NCI-H2196 (cell line): ENCODE measurements around the gene PADI1.

Experiments
- DNase-seq: peaks from one replicate; lab custom pipeline; 2025; ENCODE audit not compliant: unreplicated experiment; lab: John Stamatoyannopoulos, UW

The PADI1 gene

DNA sequence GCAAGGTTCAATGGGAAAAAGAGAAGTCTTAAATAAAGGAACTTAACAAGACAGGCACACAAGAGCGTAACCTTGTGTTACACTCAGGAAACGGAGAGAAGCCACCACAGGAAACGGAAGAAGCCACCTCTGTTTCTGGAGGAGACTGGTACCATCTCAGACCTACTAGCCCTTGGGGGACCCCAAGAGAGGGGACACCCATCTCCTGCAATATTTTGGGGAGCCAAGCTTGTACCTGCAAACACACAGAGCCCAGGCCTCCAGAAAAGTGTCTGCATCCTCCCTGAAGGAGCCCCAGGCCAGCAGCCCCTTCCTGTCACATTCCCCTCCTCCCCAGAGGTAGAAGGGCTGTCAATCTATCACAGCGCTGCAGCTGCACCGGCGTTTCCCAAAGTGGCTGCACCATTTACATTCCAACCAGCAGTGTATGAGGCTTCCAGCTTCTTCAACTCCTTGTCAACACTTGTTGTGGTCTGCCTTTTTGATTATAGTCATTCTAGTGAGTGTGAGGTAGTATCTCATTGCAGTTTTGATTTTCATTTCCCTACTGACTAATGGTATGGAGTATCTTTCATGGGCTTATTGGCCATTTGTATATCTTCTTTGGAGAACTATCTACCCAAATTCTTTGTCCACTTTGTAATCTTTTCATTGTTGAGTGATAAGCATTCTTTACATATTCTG, 23.0 kb upstream of the PADI1 start:
- DNase-seq, result no peak

DNA sequence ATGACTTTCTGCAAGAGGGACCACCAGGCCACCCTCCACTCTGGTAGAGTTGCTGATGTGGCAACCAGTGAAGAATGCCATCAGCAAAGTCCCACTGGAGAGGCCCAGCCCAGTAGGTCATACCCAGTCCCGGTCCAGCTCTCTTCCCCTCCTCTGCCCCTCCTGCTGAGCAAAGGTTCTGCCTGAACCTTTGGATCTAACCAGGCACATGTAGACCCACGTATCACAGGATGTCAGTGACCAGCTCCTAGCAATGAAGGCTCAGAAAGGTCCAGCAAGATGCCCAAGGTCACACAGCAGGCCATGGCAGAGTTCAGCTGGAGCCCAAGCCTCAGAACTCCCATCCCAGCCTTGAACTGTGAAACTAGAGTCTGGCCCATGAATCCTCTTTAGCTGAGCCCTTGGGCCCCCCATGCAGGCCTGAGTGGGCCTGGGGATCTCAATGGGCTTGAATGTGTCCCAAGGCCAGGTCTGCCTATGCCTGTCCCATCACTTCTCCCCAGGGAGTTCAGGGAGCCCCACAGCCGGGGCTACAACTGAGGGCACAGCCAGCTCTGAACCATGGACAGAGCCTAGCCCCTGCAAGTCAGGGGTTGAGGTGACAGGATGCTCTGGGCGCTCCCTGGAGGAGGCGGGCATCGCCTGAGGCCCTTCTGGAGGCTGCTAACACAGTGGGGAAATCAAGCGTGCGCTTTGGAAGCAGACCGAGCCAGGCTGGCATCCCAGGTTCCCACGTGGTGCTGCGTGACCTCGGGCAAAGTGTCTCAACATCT, 21.4 kb upstream of the PADI1 start:
- no peak for DNase-seq

DNA sequence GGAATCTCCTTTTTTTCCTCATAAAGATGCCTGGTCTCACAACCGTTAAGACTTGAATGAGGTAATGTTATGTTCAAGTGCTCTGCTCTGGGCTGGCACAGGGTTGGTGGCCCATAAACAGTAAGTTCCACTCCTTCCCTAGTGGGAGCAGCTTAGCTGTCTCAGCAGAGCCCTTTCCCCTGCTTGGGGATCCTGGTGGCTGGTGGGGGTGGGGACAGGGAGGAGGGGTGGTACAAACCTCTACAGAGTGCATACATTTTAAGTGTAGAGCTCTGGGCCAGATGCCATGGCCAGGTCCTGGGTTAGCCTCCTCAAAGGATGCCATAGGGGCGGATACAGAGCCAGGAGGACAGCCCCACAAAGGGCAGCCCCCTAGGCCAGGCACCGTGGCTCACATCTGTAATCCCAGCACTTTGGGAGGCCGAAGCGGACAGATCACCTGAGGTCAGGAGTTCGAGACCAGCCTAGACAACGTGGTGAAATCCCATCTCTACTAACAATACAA, 20.7 kb upstream of the PADI1 start:
- DNase-seq, result no peak

DNA sequence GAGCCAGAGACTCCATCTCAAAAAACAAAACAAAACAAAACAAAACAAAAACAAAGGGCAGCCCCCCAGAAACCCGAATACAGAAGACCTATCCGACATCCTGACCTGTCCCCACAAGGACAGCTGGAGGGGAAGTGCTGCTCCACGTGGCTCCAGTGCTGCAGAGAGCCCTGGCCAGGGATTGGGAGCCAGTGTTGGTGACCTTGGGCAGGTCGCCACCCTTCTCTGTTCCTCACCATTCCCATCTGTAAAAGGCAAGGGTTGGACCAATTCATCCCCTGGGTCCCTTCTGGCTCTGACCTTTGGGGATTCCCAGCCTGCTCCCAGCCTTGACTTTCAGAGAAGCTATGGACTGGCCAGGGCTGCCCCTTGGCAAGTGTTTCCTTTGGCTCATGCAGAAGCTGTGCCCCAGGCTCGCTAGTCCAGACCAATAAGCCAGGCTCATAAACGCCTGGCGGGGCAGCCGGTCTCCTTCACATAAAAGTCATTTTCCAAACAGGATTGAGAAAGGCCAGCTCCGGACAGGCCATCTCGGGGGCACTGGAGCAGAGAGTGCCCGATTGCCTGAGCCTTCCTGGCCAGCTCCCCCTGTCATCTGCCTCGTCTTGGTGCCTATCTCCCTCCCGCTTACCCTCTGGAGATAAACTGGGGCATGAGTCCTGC, 20.0 kb upstream of the PADI1 start:
- no peak for DNase-seq

DNA sequence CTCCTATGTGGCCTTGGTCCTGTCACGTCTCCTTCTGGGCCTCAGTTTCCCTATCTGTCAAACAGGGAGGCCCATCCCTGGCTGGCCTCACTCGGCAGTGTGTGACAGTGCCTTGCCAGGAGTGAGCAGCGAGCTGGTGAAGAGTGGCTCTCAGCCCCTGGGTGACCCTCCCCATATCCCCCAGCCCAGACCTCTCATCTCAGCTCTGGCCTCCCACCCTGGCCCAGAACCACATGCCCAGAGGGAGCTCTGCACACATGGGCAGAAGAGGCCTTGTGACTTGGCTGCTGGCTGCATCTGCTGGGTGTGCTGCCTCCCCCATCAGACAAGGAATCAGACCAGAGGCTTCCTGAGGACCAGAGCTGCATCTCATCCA, 19.5 kb upstream of the PADI1 start:
- no peak for DNase-seq

DNA sequence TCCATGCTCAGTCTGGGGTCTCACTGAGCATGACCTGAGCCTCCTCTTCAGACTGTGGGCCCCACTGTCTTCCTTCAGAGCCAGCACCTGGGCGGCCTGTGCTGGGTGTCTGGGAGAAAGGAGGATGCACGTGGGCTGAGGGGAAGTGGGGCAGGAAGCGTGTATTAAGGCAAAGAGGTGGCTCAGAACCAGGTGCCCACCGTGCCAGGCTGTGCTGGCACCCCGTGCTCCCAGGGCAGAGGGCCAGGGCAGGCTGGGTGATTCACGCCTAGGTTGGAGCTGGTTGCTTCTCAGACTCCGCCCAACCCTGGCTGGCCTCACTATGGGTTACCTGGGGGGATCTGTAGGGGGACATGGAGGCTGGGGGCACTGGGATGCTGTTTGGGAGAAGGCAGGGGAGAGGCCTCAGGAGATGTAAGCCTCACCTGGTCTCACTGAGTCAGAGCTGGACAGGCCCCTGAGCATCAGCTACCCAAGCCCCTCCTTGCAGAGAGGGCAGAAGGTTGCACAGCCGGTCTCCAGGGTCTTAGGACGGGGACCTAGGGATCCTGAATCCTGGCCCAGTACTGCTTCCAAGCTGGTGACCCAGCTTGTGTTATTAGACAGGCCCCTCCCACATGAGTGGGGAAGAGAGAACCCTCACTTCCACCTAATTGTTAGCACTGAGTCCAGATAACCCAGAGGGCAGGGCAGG, 18.6 kb upstream of the PADI1 start:
- DNase-seq, result no peak

DNA sequence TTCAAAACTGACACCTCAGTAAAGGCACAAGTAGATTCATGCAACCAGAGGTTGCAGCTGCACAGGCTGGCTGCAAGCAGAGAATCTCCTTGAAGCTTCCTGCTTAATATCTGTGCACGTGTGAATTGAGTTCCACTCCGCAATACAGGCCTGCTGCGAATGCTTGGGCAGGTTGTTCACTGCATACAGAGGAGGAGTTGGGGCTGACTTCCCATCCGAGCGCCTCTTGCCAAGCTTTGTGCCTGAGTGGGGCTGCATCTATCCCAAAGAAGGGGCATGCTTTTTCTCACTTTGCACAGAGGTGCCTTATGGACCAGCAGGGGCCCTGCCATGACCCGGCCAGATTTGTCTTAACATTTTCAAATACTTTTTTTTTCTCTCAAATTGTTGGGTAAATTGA, 17.9 kb upstream of the PADI1 start:
- DNase-seq, result no peak

DNA sequence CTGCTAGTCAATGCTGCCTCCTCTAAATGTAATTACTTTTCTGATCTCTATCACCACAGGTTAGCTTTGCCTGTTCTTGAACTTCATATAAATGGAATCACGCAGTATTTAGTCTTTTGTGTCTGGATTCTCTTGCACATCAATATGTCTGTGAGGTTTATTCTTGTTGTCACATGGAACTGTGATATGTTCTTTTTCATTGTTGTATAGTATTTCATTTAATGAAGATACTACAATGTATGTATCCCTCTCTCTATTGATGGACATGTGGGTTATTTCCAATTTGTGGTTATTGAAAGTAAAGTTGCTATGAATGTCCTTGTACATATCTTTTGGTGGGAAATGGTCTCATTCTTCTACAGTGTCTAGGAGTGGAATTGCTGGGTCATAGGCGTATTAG, 16.7 kb upstream of the PADI1 start:
- DNase-seq, result no peak

DNA sequence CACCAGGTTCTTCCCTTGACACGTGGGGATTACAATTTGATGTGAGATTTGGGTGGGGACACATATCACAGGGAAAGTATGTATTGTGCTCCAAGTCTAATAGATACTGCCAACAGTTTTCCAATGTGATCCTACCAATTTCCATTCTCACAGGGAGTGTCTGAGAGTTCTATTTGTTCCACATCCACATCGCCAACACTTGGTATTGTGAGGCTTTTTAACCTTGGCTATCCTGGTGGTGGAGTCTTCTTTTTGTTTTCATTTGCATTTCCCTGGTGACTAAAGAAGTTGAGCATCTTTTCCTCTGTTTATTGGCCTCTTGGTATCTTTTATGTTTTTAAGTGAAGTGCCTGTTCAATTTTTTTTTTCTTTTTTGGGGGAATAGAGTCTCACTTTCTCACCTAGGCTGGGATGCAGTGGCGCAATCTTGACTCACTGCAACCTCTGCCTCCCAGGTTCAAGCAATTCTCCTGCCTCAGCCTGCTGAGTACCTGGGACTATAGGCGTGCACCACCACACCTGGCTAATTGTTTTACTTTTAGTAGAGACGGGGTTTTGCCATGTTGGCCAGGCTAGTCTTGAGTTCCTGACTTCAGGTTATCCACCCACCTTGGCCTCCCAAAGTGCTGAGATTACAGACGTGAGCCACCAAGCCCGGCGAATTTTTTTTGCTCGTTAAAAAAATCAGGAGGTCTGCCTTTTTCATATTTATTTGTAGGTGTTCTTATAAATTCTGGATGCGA, 15.9 kb upstream of the PADI1 start:
- no peak for DNase-seq

DNA sequence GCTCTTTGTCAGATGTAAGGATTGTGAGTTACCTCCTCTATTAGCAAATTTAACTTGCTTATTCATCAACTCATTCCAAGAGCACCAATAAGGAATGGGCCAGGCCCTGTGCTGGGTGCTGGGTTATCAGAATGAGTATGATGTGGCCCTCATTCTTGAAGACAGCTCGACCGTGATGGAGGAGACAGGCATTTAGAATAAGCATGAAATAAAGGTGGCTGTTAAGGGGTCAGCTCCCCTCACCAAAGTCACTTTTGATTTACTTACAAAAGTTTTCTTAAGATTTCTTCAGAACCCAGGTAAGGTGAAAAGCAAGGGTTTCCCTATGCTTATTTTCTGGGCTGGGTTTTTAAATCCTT, 15.3 kb upstream of the PADI1 start:
- DNase-seq, result no peak

DNA sequence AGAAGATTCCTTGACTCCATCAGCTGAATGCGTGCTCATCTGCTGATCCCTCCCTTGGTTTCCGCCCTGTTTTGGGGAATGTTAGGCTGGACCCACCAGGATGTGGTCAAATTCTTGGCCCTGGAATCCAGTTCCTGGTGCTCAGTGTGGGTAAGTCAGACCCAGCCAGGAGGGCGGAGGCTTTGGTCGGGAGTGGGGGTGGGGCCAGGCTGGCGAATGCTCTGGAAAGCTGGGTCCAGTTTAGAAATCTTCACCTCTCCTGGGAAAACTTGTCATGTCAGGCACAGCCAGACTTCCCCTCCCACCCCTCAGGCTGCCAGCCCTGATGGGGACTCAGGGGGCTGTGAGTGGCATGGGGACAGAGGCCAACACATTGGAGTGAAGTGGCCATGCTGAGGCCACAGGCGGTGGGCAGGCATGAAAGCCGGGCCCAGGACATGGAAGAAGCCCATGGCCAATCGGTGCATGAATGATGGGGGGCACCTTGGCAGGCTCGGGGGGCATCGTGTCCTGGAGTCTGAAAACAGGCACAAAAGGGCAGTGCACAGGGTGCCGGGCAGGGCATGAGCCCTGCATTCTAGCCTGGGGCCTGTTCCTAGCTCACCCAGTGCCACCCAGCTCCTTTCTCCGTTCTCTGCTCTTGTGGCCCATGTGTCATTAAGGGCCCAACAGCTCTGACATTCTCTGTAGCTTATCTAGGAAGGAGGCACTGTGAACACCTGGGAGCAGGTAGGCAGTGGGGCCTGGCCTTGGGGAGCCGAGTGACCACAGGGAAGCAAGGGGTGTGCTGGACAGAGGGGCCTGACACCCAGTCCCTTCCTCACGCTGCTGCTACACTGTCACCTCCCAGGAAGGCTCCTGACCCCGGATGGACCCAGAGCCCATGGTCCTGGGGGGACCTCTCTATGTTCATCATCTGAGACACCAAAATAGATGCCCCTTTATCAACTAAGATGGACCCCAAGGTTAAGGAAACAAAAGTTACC, 14.6 kb upstream of the PADI1 start:
- no peak for DNase-seq

DNA sequence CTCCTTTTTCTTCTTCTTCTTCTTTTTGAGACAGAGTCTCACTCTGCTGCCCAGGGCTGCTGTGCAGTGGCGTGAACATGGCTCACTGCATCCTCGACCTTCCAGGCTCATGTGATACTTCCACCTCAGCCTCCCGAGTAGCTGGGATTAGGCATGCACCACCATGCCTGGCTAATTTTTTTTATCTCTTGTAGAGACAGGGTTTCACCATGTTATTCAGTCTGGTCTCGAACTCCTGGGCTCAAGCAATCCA, 13.0 kb upstream of the PADI1 start:
- no peak for DNase-seq

DNA sequence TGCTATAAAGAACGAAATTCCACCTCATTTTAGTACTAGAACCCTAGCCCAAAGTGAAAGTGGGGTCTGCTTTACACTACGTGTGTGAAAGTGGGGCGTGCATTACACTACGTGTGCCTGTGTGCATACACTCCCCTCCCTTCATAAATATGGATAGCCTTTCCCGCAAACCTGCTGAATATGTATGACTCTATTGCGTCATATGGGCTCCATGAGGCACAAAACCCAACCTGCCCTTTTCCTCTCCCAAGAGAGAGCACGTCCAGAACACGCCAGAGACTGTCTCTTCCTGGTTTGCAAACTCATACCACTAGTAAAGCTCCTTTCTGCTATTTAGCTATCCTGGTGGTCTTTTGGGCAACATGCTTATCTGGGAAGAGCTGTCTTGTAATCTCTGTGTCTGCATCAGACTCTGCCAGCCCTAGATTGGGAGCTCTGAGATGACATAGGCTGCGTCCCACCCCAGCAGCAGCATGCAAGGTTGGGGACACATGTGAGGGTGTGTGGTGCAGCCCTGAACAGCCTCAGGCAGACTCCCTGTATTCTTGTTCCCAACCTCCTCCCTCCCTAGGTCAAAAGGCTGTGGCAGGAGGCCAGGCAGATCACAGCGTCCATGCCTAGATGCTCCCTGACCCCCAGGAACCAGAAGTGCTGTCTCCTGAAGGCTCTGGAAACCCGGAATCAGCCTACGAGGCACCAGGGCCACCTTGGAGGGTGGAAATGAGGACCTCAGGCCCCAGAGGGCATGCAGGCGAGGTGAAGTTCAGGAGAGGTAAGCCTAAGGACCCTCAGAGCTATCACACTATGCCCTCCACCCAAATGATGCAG, 12.3 kb upstream of the PADI1 start:
- DNase-seq, result no peak

DNA sequence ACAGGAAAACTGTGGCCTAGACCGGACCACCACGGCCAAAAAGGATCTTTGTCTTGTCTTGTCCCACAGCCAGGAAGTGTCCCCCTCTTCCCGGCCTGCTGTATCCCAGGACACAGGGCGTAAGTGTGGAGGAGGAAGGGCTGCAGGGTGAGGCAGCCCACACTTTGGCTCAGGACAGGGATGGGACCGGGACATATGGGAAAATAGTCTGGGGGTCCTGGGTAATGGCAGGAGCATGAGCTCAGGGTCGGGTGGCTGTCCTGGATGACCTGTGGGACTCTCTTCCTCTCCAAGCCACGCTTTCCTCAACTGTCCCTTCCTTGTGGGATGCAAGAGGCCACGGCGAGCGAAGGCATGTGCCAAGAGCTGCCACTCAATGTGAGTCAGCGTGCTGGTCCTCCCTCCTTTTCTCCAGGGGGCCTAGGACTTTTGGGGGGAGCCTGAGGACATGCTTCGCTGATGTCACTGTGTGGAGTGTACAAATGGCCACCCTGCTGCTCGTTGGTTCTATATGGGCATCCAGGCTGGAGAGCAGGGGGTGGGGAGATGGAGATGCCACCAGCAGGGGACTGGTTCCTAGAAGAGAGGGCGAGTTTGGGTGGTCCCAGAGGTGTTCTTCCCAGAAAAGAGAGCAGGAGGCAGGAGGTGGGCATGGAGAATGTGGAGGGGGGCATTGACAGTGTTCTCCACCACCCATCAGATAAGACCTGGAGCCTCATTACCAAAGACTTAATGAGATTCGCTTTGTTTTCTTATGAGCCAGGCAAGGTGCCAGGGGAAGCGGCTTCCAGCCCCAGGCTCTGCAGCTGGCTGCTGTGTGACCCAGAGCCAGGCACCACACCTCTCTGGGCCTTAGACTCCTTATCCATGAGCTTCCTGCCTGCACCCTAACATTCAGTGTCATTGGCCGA, 11.5 kb upstream of the PADI1 start:
- DNase-seq, result no peak

DNA sequence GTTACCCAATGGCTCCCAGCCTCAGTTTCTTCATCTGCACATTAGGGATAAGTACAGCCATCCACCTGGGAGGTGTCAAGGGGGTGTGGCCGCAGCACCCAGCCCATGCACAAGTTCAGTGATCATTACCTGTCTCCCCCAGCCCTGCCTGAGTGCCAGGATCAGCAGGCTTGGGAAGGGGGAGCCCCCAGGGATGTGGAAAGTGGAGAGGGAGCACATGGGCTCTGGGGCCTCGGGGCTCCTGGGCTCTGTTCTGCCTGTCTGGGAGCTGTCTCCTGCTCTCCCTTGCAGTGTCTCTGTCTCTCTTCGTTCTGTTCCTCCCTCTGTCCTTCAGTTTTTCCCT, 10.8 kb upstream of the PADI1 start:
- no peak for DNase-seq

DNA sequence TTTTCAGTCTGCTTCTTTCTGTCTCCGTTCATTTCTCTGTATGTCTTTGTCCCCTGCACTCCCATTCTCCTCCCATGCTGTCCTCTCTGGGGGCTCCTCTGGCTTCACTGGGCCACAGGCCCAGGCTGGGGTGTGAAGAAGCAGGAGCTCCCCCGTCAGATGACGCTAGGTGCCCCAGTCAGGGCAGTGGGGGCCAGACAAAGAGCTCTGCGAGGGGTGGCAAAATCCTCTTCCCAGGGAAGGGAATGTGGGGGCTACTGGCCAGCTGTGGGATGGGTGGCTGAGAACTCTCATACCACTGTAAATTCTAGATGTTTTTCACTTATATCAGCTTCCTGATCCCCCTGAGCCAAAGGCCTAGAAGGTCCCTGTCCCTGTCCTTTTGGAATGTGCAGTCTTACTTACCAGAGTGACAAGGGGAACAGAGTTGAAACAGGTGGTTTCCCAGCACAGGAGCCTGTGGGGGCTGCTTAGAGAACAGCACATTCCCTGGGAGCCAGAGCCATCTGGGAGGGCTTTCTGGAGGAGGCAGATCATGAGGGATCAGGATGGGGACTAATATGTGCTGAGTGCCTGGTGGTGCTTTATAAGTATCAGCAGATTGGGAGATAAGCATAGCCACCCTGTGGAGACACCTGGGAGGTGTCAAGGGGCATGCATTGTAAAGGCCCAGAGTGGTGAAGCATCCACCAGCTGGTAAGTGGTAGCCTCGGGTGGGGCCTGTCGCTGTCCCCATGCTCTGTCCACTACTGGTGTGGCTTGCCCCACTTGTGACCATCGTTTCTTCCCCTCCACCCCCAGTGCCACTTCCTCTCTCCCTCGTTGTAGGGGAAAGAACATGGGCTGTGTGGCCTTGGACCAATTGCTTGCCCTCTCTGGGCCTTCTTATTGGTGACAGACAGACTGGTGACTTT, 10.1 kb upstream of the PADI1 start:
- no peak for DNase-seq

DNA sequence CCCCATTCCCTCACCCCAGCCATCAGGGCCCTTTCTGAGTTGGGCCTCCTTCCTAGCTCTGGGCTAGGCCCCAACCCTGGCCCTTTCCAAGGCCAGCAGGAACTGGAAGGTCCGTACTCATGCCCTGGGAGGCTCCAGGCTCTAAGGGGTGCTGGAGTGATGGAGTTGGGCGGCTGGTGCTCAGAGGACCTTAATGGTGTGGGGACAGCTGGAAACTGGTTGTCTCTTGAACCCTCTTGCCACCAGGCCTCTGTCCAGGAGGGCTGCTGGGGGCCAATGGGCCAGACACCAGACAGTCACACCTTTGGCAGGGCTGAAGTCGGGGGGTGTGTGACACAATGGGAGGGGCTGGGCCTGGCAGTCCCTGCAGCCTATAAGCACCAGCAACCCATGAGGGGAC, 9.2 kb upstream of the PADI1 start:
- no peak for DNase-seq
